SK-N-SH (cell line): ENCODE data around the gene ARHGEF10L. TPM values are rescaled to one million over a fixed set of nuclear protein-coding genes. Genes with fewer than 3 reads are reported as not detected.

Experiments used
- CTCF ChIA-PET: fragments of 300-600, 350-600 bp; formaldehyde crosslinking; extraction: SDS; loops from one replicate; lab custom pipeline; 2021; lab: Yijun Ruan, JAX
- POLR2A ChIA-PET: fragments of 350-600 bp; sonication (Branson Sonifier 250); formaldehyde crosslinking; extraction: SDS; loops from one replicate; lab custom pipeline; 2020; ENCODE audit warnings: antibody characterized with exemption, inconsistent platforms; lab: Yijun Ruan, JAX
- DNase-seq: peaks from one replicate; pipeline ENCODE4 v3.0.0; 2012
- H2AFZ ChIP-seq: fragments of 200-600 bp; sonication (generic); 2 replicates; pipeline ENCODE4 v1.8.1; 2016; ENCODE audit warnings: antibody characterized with exemption, mild to moderate bottlenecking, low read depth
- H3F3A ChIP-seq: fragments of 200-600 bp; sonication (generic); replicated peaks from 2 replicates; pipeline ENCODE3; 2016; ENCODE audit warnings: antibody characterized with exemption, mild to moderate bottlenecking; ENCODE audit not compliant: insufficient read depth
- H3K27ac ChIP-seq, 2 experiments: fragments of 200-500 bp in 1 of 2; fragments of 200-600 bp in 1 of 2; sonication (Bioruptor generic) in 1 of 2; sonication (generic), shearing (Covaris generic) in 1 of 2; 2 replicates each; pipeline versions ENCODE4 v1.5.1 to v1.6.1; 2014 to 2016; ENCODE audit warnings: low read depth in 2 of 2, inconsistent platforms in 1 of 2, low read length in 1 of 2, mild to moderate bottlenecking in 1 of 2, mixed read lengths in 1 of 2
- H3K27me3 ChIP-seq: fragments of 200-600 bp; sonication (generic), shearing (Covaris generic); 2 replicates; pipeline ENCODE4 v1.6.1; 2016; ENCODE audit warnings: mixed run types; ENCODE audit not compliant: insufficient read depth
- H3K36me3 ChIP-seq, 2 experiments: fragments of 200-500 bp in 1 of 2; fragments of 200-600 bp in 1 of 2; sonication (Bioruptor generic) in 1 of 2; sonication (generic) in 1 of 2; replicated peaks in 1 of 2; 2 replicates each; pipeline versions ENCODE3 to v1.5.1; 2014 to 2016; ENCODE audit warnings: low read length in 1 of 2, mild to moderate bottlenecking in 1 of 2; ENCODE audit not compliant: insufficient read depth in 2 of 2, control insufficient read depth in 1 of 2
- H3K4me1 ChIP-seq, 2 experiments: fragments of 200-500 bp in 1 of 2; fragments of 200-600 bp in 1 of 2; sonication (Bioruptor generic) in 1 of 2; sonication (generic), shearing (Covaris generic) in 1 of 2; 2 replicates each; pipeline versions ENCODE4 v1.5.1 to v1.6.1; 2014 to 2016; ENCODE audit warnings: low read depth in 1 of 2, low read length in 1 of 2, mixed run types in 1 of 2; ENCODE audit not compliant: insufficient read depth in 2 of 2, control insufficient read depth in 1 of 2
- H3K4me2 ChIP-seq: fragments of 200-600 bp; sonication (generic), shearing (Covaris generic); 2 replicates; pipeline ENCODE4 v1.6.1; 2017; ENCODE audit warnings: mixed run types
- H3K4me3 ChIP-seq, 2 experiments: fragments of 200-500 bp in 1 of 2; fragments of 200-600 bp in 1 of 2; sonication (Bioruptor generic) in 1 of 2; sonication (generic), shearing (Covaris generic) in 1 of 2; 2 replicates each; pipeline versions ENCODE4 v1.5.1 to v1.8.1; 2014 to 2016; ENCODE audit warnings: low read depth in 2 of 2, inconsistent platforms in 1 of 2, low read length in 1 of 2, mild to moderate bottlenecking in 1 of 2, mixed read lengths in 1 of 2, moderate library complexity in 1 of 2
- H3K79me2 ChIP-seq: fragments of 200-600 bp; sonication (generic); 2 replicates; pipeline ENCODE4 v1.8.1; 2017; ENCODE audit warnings: mild to moderate bottlenecking; ENCODE audit not compliant: insufficient read depth
- H3K9ac ChIP-seq: fragments of 200-600 bp; sonication (generic); 2 replicates; pipeline ENCODE4 v1.6.1; 2017; ENCODE audit warnings: mixed run types
- H3K9me2 ChIP-seq: fragments of 200-600 bp; sonication (generic); 2 replicates; pipeline ENCODE4 v1.6.1; 2017; ENCODE audit warnings: mixed run types
- H3K9me3 ChIP-seq: fragments of 200-600 bp; sonication (generic); 2 replicates; pipeline ENCODE4 v1.6.1; 2017; ENCODE audit warnings: mixed run types, mild to moderate bottlenecking, moderate library complexity
- H4K20me1 ChIP-seq: fragments of 200-600 bp; sonication (generic); 2 replicates; pipeline ENCODE4 v1.6.1; 2017; ENCODE audit warnings: mild to moderate bottlenecking, mixed run types; ENCODE audit not compliant: insufficient read depth
- CHD2 ChIP-seq: fragments of 150-350 bp; IDR thresholded peaks from 2 replicates; pipeline ENCODE4 v1.6.1; 2018; ENCODE audit warnings: low read length; ENCODE audit not compliant: partially characterized antibody
- ELF1 ChIP-seq: IDR thresholded peaks from 2 replicates; pipeline ENCODE4 v1.4.0; 2012
- EZH2phosphoT487 ChIP-seq: fragments of 200-600 bp; sonication (generic); IDR thresholded peaks from 2 replicates; pipeline ENCODE4 v1.6.1; 2017; ENCODE audit warnings: low read depth, mixed run types, mild to moderate bottlenecking, antibody characterized with exemption, moderate library complexity, borderline replicate concordance
- FOSL2 ChIP-seq: IDR thresholded peaks from 2 replicates; pipeline ENCODE4 v1.4.0; 2012; ENCODE audit warnings: low read depth, mild to moderate bottlenecking, moderate library complexity, borderline replicate concordance
- FOXJ3 ChIP-seq: sonication (generic); formaldehyde crosslinking; IDR thresholded peaks from 2 replicates; pipeline ENCODE4 v1.5.1; 2020; ENCODE audit warnings: mild to moderate bottlenecking, missing genetic modification reagents
- FOXM1 ChIP-seq: IDR thresholded peaks from 2 replicates; pipeline ENCODE4 v1.4.0; 2012; ENCODE audit warnings: low read depth, mild to moderate bottlenecking
- GATA2 ChIP-seq: sonication (generic); formaldehyde crosslinking; IDR thresholded peaks from 2 replicates; pipeline ENCODE4 v1.5.0; 2020; ENCODE audit warnings: mild to moderate bottlenecking, missing genetic modification reagents
- JUND ChIP-seq: IDR thresholded peaks from 2 replicates; pipeline ENCODE4 v1.4.0; 2012
- MAX ChIP-seq: IDR thresholded peaks from 2 replicates; pipeline ENCODE4 v1.4.0; 2012; ENCODE audit warnings: low read depth
- MEF2A ChIP-seq: IDR thresholded peaks from 2 replicates; pipeline ENCODE4 v1.4.0; 2012; ENCODE audit warnings: low read depth, borderline replicate concordance
- NFIC ChIP-seq: IDR thresholded peaks from 2 replicates; pipeline ENCODE4 v1.4.0; 2012; ENCODE audit warnings: borderline replicate concordance
- NRF1 ChIP-seq: IDR thresholded peaks from 2 replicates; pipeline ENCODE4 v1.6.1; 2012; ENCODE audit warnings: low read depth, mild to moderate bottlenecking, low read length
- PBX3 ChIP-seq: IDR thresholded peaks from 2 replicates; pipeline ENCODE4; 2012
- POLR2AphosphoS5 ChIP-seq: IDR thresholded peaks from 2 replicates; pipeline ENCODE4 v1.6.1; 2012; ENCODE audit warnings: low read depth, low read length
- RCOR1 ChIP-seq: fragments of 150-350 bp; IDR thresholded peaks from 2 replicates; pipeline ENCODE4 v1.6.1; 2017; ENCODE audit warnings: antibody characterized with exemption, low read length
- RXRA ChIP-seq: IDR thresholded peaks from 2 replicates; pipeline ENCODE4 v1.4.0; 2012; ENCODE audit warnings: low read depth, mild to moderate bottlenecking, borderline replicate concordance
- SIN3A ChIP-seq: IDR thresholded peaks from 2 replicates; pipeline ENCODE4 v1.6.1; 2012; ENCODE audit warnings: low read depth, mild to moderate bottlenecking, low read length, moderate library complexity, borderline replicate concordance
- TAF1 ChIP-seq: IDR thresholded peaks from 2 replicates; pipeline ENCODE4 v1.6.1; 2012; ENCODE audit warnings: low read depth, mild to moderate bottlenecking, low read length, moderate library complexity, borderline replicate concordance
- TEAD4 ChIP-seq: IDR thresholded peaks from 2 replicates; pipeline ENCODE4 v1.4.0; 2012; ENCODE audit warnings: mild to moderate bottlenecking, borderline replicate concordance; ENCODE audit not compliant: insufficient read depth
- YY1 ChIP-seq: IDR thresholded peaks from 2 replicates; pipeline ENCODE4 v1.4.0; 2012; ENCODE audit warnings: low read depth, mild to moderate bottlenecking
- ZBTB33 ChIP-seq: IDR thresholded peaks from 2 replicates; pipeline ENCODE4 v1.4.0; 2012; ENCODE audit warnings: low read depth, borderline replicate concordance
- WGBS: methylation state at CpG from one replicate; pipeline ENCODE4 v1.1.6; 2017; ENCODE audit warnings: low lambda C conversion rate; 5-methylcytosine and 5-hydroxymethylcytosine counted together
- polyA plus RNA-seq, 3 experiments: library from polyadenylated mRNA; depleted of rRNA; stranded (reverse); fragments of >200 nt; gene quantifications; 2 replicates each; pipeline ENCODE4 v1.2.3, GENCODE V29; 2012

ARHGEF10L gene
- polyA plus RNA-seq, 1 of the 3 experiments (the other 2 are of a cell fraction): 12.5 TPM

- Histone ChIP-seq H3K4me3 (no peak overlapping the region), H3K9me2 (no peaks in the 10 kb centered on the region), H3K27ac (no peak overlapping the region), H3K36me3 (peaks cover 14 to 17% of the 10 kb centered on the region in 2 experiments), H3K9me3 (no peaks in the 10 kb centered on the region), H2AFZ (no peak overlapping the region), H3K4me1 (peaks cover 0 to 41% of the 10 kb centered on the region in 2 experiments; a peak in 2 of 4 replicates), H3K4me2 (no peak overlapping the region), H3K27me3 (no peaks in the 10 kb centered on the region), H3K79me2 (no peaks in the 10 kb centered on the region), H3F3A (no peaks in the 10 kb centered on the region)
- WGBS: 98% methylated on average over 4 of the region's 9 CpGs
- no peak for DNase-seq
- ChIA-PET POLR2A (no interaction called here), CTCF (interaction anchor here (0.8 to 3.0 kb wide), 7 partner anchors 12 to 914 kb away, joined by 3 to 12 read pairs (median 4); no protein-coding TSS in a partner anchor)
- TF ChIP-seq ZBTB33 (no peak), EZH2phosphoT487 (no peak), FOSL2 (no peak), PBX3 (no peak), MEF2A (no peak), FOXJ3 (CRISPR knock-in tag) (no peak), TAF1 (no peak), YY1 (no peak), FOXM1 (no peak), RXRA (no peak), JUND (no peak)
- TF ChIP-seq, all 33 proteins: peak for 0
- Histone ChIP-seq H4K20me1 (no peaks in the 10 kb centered on the region), H3K9ac (no peak overlapping the region)
Observed at GRCh38 chr1:17667641-17668040, 128.1 kb downstream of the ARHGEF10L start.

GRCh38 chr1:17668195-17668594, 128.7 kb downstream of the ARHGEF10L start:
- no peaks in the 10 kb centered on the region for H3K27me3 ChIP-seq
- no peak overlapping the region for H3K9ac ChIP-seq
- no peaks in the 10 kb centered on the region for H3F3A ChIP-seq
- no peaks in the 10 kb centered on the region for H3K9me2 ChIP-seq
- no peak overlapping the region for H3K4me3 ChIP-seq
- WGBS: 94% methylated on average over 5 of the region's 12 CpGs
- no peaks in the 10 kb centered on the region for H3K79me2 ChIP-seq
- no peaks in the 10 kb centered on the region for H4K20me1 ChIP-seq
- H3K36me3 ChIP-seq: peaks cover 14 to 17% of the 10 kb centered on the region in 2 experiments
- DNase-seq: no peak
- H2AFZ ChIP-seq: no peak overlapping the region
- ChIA-PET CTCF (interaction anchor here (0.9 to 2.2 kb wide), 4 partner anchors 14 to 158 kb away, joined by 3 to 12 read pairs (median 4); no protein-coding TSS in a partner anchor), POLR2A (no interaction called here)
- H3K4me1 ChIP-seq: peaks cover 0 to 45% of the 10 kb centered on the region in 2 experiments; a peak in 2 of 4 replicates
- no peaks in the 10 kb centered on the region for H3K9me3 ChIP-seq
- TF ChIP-seq MEF2A (no peak), FOXJ3 (CRISPR knock-in tag) (no peak), ELF1 (no peak), YY1 (no peak), CHD2 (no peak), NRF1 (no peak), MAX (no peak), RXRA (no peak), NFIC (no peak), GATA2 (CRISPR knock-in tag) (no peak), TEAD4 (no peak), PBX3 (no peak), RCOR1 (no peak), POLR2AphosphoS5 (no peak), FOSL2 (no peak), SIN3A (no peak), FOXM1 (no peak)
- H3K4me2 ChIP-seq: no peak overlapping the region
- H3K27ac ChIP-seq: no peak overlapping the region; a peak in 1 of 4 replicates
